Stimulated activated CD8-positive, alpha-beta memory T cell treated with anti-CD3 and anti-CD28 coated beads, Interleukin-7, amount 100 ng/mL, for 24 hours (primary cell): ENCODE data around the gene NEURL3.
"Not testable (repeated sequence)": the region's sequence is repeated elsewhere in the genome, so short reads cannot be mapped to it uniquely, and the experiment has no call there.

Source experiments
- DNase-seq: peaks from one replicate; pipeline ENCODE4 v3.0.0-alpha.2; 2020; ENCODE audit warnings: low read depth

Gene NEURL3

GRCh38 chr2:96505231-96505889 lies at the start of gene NEURL3:
NEURL3 (minus strand) TSS chr2:96505357; CDS start chr2:96505286, 71 bp downstream.
- DNase-seq: no peak

GRCh38 chr2:96554293-96555145 lies 49.4 kb upstream of the NEURL3 start:
- no peak for DNase-seq

DNA sequence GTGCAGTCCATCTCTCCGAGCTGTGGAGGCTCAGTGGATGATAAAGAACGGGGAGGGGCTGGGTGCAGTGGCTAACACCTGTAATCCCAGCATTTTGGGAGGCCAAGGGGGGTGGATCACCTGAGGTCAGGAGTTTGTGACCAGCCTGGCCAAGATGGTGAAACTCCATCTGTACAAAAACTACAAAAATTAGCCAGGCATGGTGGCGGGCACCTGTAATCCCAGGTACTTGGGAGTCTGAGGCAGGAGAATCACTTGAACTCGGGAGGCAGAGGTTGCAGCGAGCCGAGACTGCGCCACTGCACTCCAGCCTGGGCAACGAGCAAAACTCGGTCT lies 48.8 kb upstream of the NEURL3 start:
- not testable (repeated sequence) for DNase-seq

DNA sequence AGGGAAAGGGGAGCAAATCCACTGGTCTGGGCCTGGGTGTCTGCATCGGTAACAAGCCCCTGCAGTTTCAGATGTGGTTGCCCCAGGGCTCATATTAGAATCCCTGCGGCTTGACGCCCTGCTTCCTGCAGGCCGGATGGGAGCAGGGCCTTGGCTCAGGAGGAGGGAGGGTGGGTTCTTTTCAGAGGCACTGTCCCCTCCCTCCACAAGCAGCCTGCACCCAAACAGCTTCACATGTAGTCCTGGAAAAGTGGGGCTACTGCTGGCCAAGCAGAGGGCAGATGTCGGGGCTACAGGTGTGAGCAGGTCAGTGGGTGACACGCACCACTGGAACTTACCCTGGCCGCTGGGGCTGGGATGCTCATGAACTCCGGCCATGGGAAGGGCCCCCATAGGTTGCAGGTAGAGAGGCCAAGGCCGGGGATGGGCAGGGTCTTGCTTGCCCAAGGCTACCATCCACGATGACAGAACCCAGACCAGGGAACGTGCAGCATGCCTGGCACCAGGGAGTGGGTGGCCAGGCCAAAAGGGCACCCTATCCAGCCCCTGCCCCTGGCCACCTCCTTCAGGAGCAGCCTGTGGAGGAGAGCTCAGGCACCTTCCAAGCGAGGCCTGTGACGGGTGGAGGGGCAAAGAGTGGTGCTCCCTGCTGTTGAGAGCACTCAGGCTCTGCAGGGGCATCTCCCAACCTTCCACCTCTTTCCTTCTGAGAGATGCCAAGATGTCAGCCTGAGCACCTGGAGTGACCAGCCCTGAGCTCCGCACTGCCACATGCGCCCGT lies 48.2 kb upstream of the NEURL3 start:
- no peak for DNase-seq

DNA sequence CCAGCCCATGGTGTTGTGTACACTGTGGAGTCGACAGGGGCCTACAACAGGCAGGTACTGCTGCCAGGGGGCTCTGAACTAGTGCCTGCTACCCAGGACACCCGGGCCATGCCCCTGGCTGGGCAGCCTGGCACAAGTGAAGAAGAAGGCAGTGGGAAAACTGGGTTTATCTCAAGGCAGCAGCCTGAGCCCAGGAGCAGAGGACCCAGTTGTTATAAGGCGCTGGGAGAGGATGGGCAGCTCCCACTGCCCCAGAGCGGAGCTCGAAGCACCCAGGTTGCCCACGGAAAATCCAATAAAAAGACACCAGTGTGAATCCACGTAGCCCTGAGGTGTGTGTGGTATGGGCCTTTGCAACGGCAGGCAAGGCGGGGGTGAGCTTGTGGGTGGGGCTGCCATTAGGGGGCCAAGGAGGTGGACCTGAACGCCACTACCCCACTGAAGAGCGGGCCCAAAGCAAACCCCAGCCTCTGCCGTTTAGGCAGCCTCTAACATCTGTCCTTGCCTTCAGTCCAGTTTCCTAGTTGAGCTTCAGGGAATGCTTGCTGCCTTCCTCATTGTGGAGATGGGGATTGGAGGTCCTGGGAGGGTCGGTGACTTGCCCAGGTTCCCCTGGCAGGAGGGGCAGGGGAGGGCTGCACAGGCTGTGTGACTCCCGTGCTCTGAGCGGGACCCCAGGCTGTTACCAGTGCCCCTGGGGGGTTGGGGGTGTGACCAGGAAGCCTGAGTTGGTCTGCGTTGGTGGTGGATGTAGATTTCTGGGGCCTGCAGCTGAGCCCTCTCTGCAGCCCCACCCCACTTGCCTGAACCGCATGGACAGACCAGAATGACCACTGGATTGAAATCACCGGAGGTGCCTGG lies 47.4 kb upstream of the NEURL3 start:
- no peak for DNase-seq

DNA sequence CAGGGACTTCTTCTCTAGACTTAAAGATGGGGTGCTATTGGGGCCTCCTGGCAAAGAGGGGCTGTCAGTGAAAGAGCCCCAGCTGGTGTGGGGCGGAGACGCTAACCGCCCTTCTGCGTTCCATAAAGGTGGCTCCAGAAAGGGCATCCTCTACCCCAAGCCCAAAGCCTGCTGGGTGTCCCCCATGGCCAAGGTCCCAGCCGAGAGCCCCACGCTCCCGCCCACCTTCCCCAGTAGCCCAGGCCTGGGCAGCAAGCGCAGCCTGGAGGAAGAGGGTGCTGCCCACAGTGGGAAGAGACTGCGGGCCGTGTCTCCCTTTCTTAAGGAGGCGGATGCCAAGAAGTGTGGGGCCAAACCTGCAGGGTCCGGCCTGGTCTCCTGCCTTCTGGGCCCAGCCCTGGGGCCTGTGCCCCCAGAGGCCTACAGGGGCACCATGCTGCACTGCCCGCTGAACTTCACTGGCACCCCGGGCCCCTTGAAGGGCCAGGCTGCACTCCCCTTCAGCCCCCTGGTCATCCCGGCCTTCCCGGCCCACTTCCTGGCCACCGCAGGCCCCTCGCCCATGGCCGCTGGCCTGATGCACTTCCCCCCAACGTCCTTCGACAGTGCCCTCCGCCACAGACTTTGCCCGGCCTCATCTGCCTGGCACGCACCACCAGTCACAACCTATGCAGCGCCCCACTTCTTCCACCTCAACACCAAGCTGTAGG lies 46.6 kb upstream of the NEURL3 start:
- DNase-seq: no peak

- no peak for DNase-seq
Measured at GRCh38 chr2:96550787-96551604, 45.8 kb upstream of the NEURL3 start.

DNA sequence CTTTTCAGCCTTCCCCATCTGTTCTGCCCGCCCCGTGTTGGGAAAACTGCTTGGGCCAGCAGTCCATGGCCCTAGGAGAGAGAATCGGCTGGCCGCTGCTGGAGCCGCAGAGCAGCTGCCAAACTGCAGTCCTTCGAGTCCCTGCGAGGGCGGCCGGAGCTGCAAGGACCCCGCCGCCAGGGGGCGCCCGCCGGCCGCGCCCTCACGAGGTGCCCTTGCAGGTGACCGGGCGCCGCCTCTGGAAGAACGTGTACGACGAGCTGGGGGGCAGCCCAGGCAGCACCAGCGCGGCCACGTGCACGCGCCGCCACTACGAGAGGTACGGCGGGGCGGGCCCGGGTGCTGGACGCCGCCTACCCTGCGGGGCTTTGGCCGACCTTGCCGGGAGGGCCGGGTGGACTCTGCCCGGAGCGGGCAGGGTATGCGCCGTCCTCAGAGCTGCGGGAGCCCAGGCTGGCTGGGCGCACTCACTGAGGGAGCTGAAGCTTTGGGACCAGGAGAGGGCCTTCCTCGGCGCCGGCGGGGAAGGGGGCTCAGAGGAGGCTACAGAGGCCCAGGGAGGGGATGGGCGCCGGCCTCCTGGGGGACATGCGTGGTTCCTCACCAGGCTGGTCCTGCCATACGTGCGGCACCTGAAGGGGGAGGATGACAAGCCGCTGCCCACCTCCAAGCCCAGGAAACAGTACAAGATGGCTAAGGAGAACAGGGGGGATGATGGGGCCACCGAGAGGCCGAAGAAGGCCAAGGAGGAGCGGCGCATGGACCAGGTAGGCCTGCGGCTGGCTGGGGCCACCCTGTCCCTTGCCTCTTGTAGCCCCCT lies 45.0 kb upstream of the NEURL3 start:
- no peak for DNase-seq

DNA sequence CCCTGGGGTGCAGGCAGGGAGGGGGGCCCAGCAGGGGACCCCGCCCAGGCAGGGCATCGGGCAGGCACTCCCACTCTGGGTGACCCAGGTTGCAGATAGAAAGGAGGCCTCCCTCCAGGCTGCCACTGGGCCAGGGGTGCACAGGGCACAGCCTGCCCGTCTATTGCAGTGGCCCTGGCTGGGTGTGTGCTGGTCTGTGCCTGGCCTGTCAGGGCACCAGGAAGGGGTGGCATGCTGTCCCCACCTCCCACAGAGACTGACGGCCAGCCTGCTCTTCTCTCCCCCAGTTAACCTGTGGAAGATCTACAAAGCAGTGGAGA lies 44.3 kb upstream of the NEURL3 start:
- DNase-seq: no peak

GRCh38 chr2:96548558-96549465 lies 43.7 kb upstream of the NEURL3 start:
- DNase-seq: no peak

GRCh38 chr2:96547731-96548171 lies 42.6 kb upstream of the NEURL3 start:
- DNase-seq: no peak

GRCh38 chr2:96547203-96547641 lies 42.1 kb upstream of the NEURL3 start:
- DNase-seq: no peak

DNA sequence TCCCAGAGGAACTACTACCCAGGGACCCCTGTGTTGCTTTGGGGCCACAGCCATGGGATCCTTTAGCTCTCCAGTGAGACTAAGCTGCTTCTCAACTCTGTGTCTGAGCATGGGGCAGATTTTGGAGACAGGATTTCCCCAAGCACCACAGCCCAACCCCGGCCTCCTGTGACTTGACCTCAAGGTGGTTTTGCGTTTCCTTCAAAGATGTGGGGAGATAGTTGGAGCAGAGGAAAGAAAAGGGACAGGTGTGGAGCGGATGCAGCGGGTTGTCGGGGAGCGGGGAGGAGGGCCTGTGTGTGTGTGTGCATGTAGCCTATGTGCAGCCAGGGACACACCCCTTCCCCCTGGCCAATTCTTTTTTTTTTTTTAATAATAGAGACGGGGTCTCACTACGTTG lies 41.6 kb upstream of the NEURL3 start:
- no peak for DNase-seq

DNA sequence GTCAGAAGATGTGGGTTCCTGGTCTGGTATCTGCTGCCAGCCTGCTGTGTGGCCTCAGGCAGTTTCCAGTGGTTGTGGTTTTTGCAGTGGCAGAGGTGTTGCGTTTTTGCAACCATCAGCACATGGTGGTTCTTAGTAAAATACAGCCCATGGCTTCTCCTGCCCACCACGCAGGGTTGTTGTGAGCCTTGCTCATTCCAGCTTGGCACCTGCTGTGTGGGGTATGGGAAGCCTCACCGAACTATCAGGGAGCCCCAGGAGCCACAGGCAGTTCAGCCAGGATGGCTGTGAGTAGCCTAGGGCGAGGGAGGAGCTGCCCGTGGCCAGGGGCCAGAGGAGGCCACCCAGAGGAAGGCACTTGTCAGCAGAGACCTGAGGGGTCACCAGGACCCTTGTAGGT lies 41.2 kb upstream of the NEURL3 start:
- DNase-seq: no peak

- DNase-seq: no peak
Measured at GRCh38 chr2:96542357-96542977, 37.3 kb upstream of the NEURL3 start.

DNA sequence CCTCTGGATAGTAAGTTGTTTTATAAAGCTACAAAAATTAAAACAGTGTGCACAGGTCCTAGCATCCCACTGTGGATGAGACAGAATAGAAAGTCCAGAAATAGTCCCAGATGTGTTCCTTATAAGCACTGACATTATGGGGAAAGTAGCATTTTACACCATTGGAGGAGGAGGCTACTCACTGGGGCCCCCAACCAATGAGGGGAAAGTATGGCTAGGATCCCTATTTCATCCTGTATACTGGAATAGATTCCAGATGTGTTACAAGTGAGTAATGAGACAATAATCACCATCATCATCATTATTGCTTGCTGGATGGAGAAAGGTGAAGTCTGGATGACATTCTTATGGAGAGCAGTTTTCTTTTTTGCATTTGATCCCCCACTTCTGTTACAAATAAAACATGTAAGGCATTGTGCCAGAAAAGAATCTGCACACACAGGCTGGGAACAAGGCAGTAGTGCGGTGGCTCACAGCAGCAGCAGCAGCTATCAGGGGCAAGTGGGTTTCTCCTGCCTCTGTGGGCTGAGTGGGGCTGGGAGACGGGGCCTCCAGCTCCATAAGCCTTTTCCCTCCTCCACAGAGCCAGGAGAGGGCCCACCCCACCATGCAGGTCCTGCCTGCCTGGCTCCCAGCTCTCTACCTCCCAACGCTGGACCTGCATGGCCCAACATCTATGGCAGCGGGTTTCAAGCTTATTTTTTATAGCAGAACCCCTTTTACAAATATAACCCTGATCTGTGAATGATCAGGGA lies 36.4 kb upstream of the NEURL3 start:
- no peak for DNase-seq

DNA sequence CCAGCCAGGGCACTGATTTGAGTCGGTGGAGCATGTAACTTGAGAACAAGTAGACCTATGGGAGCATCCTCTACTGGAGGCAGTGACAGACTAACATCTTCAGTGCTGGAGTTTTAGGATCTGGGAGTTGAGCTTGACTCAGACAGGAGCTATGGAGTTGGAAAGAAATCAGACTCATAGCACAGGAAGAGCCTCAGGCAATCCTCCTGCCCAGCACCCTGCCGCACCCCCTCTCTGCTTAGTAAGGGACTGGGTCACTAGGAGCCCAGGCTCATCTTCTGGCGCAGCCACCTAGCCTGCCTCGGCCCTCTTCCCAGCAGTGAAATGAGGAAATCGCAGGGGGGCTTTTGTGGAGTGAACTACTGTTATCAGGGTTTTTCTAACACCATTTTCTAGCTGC lies 35.0 kb upstream of the NEURL3 start:
- DNase-seq: no peak
